Measurements from ENCODE around the gene CENPF. TPM values are rescaled to one million over a fixed set of nuclear protein-coding genes. Genes with fewer than 3 reads are reported as not detected.
"Not testable (repeated sequence)": the region's sequence is repeated elsewhere in the genome, so short reads cannot be mapped to it uniquely, and the experiment has no call there.

Gene CENPF
- total RNA-seq, 2 experiments from 2014 or later = 110 to 173 TPM

DNA sequence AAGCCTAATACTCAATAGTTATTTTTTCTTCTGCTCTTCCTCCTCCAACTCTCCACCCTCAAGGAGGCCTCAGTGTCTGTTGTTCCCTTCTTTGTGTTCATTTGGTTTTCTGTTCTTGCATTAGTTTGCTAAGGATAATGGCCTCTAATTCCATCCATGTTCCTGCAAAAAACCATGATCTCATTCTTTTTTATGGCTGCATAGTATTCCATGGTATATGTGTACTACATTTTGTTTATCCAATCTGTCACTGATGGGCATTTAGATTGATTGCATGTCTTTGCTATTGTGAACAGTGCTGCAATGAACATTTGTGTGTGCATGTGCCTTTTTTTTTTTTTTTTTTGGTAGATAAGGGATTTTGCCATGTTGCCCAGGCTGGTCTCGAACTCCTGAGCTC, 6.7 kb downstream of the CENPF start:
- no peak overlapping the region for H3K4me2 ChIP-seq (ENCODE audit: low read length)
- no peak overlapping the region for H3K4me3 ChIP-seq (ENCODE audit: low read depth, low read length, poor library complexity, severe bottlenecking)
- H3K4me1 ChIP-seq (ENCODE audit: insufficient read depth, low read length, poor library complexity, severe bottlenecking) = no peaks in the 10 kb centered on the region
- H2AFZ ChIP-seq (ENCODE audit: low read length) = no peak overlapping the region
- BruUV-seq (replicated peaks) = no TSS peak
- DNase-seq (ENCODE audit: low spot score) = no peak
- peaks cover 5% of the 10 kb centered on the region; the same call in 1 of the 2 replicates for H4K20me1 ChIP-seq (ENCODE audit: insufficient read depth, low read length)
- peaks cover 94% of the 10 kb centered on the region for H3K36me3 ChIP-seq (ENCODE audit: insufficient read depth, low read length)
- CTCF ChIA-PET (ENCODE audit: unreplicated experiment) = no interaction called here
- POLR2A ChIA-PET = interaction anchor here (1.0 to 1.2 kb wide), 2 partner anchors 11 to 20 kb away, joined by 3 to 4 read pairs; no protein-coding TSS in a partner anchor
- TF ChIP-seq, protein P1, sequence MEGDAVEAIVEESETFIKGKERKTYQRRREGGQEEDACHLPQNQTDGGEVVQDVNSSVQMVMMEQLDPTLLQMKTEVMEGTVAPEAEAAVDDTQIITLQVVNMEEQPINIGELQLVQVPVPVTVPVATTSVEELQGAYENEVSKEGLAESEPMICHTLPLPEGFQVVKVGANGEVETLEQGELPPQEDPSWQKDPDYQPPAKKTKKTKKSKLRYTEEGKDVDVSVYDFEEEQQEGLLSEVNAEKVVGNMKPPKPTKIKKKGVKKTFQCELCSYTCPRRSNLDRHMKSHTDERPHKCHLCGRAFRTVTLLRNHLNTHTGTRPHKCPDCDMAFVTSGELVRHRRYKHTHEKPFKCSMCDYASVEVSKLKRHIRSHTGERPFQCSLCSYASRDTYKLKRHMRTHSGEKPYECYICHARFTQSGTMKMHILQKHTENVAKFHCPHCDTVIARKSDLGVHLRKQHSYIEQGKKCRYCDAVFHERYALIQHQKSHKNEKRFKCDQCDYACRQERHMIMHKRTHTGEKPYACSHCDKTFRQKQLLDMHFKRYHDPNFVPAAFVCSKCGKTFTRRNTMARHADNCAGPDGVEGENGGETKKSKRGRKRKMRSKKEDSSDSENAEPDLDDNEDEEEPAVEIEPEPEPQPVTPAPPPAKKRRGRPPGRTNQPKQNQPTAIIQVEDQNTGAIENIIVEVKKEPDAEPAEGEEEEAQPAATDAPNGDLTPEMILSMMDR (conservative IDR thresholded peaks at IDR 0.05; ENCODE audit: low read length) = no peak
- no peak for TF ChIP-seq EZH2phosphoT487 (IDR thresholded peaks at IDR 0.05; ENCODE audit: borderline replicate concordance, low read depth, low read length)
- H3K27ac ChIP-seq (ENCODE audit: low read depth, low read length, poor library complexity, severe bottlenecking) = no peak overlapping the region
- intact Hi-C loops (cut with micrococcal nuclease; ENCODE audit: unreplicated experiment) = no loop called here
- peaks cover 19% of the 10 kb centered on the region; the same call in 1 of the 2 replicates for H3K9me3 ChIP-seq (ENCODE audit: low read length)
- H3K9me2 ChIP-seq (ENCODE audit: insufficient read depth, low read length) = no peaks in the 10 kb centered on the region
- peaks cover 87% of the 10 kb centered on the region for H3K79me2 ChIP-seq (ENCODE audit: insufficient read depth, low read depth, low read length)

DNA sequence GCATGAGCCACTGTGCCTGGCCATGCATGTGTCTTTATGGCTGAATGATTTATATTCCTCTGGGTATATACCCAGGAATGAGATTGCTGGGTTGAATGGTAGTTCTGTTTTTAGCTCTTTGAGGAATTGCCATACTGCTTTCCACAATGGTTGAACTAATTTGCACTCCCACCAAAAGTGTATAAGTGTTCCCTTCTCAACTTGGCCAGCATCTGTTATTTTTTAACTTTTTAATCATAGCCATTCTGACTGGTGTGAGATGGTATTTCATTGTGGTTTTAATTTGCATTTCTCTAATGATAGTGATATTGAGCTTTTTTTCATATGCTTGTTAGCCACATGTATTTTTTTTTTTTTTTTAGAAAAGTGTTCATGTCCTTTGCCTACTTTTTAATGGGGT, 7.1 kb downstream of the CENPF start:
- H3K36me3 ChIP-seq (ENCODE audit: insufficient read depth, low read length) = peaks cover 96% of the 10 kb centered on the region
- POLR2A ChIA-PET = interaction anchor here (1.0 to 1.2 kb wide), 2 partner anchors 11 to 20 kb away, joined by 3 to 4 read pairs; no protein-coding TSS in a partner anchor
- H3K27ac ChIP-seq (ENCODE audit: low read depth, low read length, poor library complexity, severe bottlenecking); H4K20me1 ChIP-seq (ENCODE audit: insufficient read depth, low read length); H3K9me2 ChIP-seq (ENCODE audit: insufficient read depth, low read length); H3K4me2 ChIP-seq (ENCODE audit: low read length); DNase-seq (ENCODE audit: low spot score); H3K4me3 ChIP-seq (ENCODE audit: low read depth, low read length, poor library complexity, severe bottlenecking); intact Hi-C loops (cut with micrococcal nuclease; ENCODE audit: unreplicated experiment); CTCF ChIA-PET (ENCODE audit: unreplicated experiment); H3K4me1 ChIP-seq (ENCODE audit: insufficient read depth, low read length, poor library complexity, severe bottlenecking); BruUV-seq (replicated peaks); H2AFZ ChIP-seq (ENCODE audit: low read length): not testable (repeated sequence)
- peaks cover 19% of the 10 kb centered on the region; the same call in 1 of the 2 replicates for H3K9me3 ChIP-seq (ENCODE audit: low read length)
- peaks cover 87% of the 10 kb centered on the region for H3K79me2 ChIP-seq (ENCODE audit: insufficient read depth, low read depth, low read length)

DNA sequence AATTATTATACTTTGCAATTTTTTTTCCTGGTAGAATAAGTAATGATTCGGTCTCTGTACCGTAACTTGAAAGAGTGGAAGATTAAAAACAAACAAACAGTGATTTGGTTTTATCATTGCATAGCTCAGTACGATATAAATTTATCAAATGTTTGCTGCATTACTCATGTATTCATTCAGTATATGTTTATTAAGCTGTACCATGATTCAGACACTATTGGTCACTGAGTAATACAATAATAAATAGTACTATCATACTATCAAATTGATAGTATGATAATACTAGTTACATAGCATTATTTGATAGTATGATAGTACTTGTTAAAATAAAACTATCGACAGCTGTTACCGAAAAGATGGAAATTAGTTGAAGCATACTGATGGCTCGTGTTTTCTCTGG, 12.1 kb downstream of the CENPF start:
- Histone ChIP-seq H3K36me3 (ENCODE audit: insufficient read depth, low read length) (peaks cover 96% of the 10 kb centered on the region), H3K4me1 (ENCODE audit: insufficient read depth, low read length, poor library complexity, severe bottlenecking) (no peaks in the 10 kb centered on the region), H4K20me1 (ENCODE audit: insufficient read depth, low read length) (no peaks in the 10 kb centered on the region), H2AFZ (ENCODE audit: low read length) (no peak overlapping the region), H3K9me3 (ENCODE audit: low read length) (peaks cover 10% of the 10 kb centered on the region; the same call in 1 of the 2 replicates), H3K4me3 (ENCODE audit: low read depth, low read length, poor library complexity, severe bottlenecking) (no peak overlapping the region), H3K9me2 (ENCODE audit: insufficient read depth, low read length) (no peaks in the 10 kb centered on the region), H3K27ac (ENCODE audit: low read depth, low read length, poor library complexity, severe bottlenecking) (no peak overlapping the region), H3K4me2 (ENCODE audit: low read length) (no peak overlapping the region), H3K79me2 (ENCODE audit: insufficient read depth, low read depth, low read length) (peaks cover 74% of the 10 kb centered on the region)
- DNase-seq (ENCODE audit: low spot score) = no peak
- TF ChIP-seq, protein P1 (conservative IDR thresholded peaks at IDR 0.05; ENCODE audit: low read length) = no peak
- no peak for TF ChIP-seq EZH2phosphoT487 (IDR thresholded peaks at IDR 0.05; ENCODE audit: borderline replicate concordance, low read depth, low read length)
- ChIA-PET CTCF (ENCODE audit: unreplicated experiment) (no interaction called here), POLR2A (no interaction called here)
- intact Hi-C loops (cut with micrococcal nuclease; ENCODE audit: unreplicated experiment) = no loop called here
- TSS peak; percentile 15 for BruUV-seq (replicated peaks)

Data from OCI-LY7 (cell line).